Sigmoid colon (tissue), 7 donors: ENCODE data around the gene GSK3B. TPM values are rescaled to one million over a fixed set of nuclear protein-coding genes. Genes with fewer than 3 reads are reported as not detected.

Experiments
- DNase-seq: peaks from one replicate; pipeline ENCODE4 v3.0.0-alpha.2; 2019
- H3K27ac ChIP-seq, 4 donors: fragments of 200-600 bp; sonication (generic); one replicate each; pipeline ENCODE4 v1.5.1; 2016 to 2019; ENCODE audit warnings: mild to moderate bottlenecking in 1 of 4
- H3K27me3 ChIP-seq, 3 donors: fragments of 200-600 bp; sonication (generic); one replicate each; pipeline ENCODE4 v1.5.1; 2019; ENCODE audit warnings: mild to moderate bottlenecking in 1 of 3
- H3K36me3 ChIP-seq, 4 donors: fragments of 200-600 bp; sonication (generic); one replicate each; pipeline ENCODE4 v1.5.1; 2016 to 2019
- H3K4me1 ChIP-seq, 4 donors: fragments of 200-600 bp; sonication (generic); one replicate each; pipeline ENCODE4 v1.5.1; 2017 to 2019
- H3K4me3 ChIP-seq, 4 donors: fragments of 200-600 bp; sonication (generic); one replicate each; pipeline ENCODE4 v1.5.1; 2017 to 2019; ENCODE audit warnings: mild to moderate bottlenecking in 2 of 4, moderate library complexity in 1 of 4
- H3K9me3 ChIP-seq, 4 donors: fragments of 200-600 bp in 3 of 4; sonication (generic) in 3 of 4; one replicate each; pipeline versions ENCODE4 v1.5.1 to v1.6.1; 2013 to 2019
- EP300 ChIP-seq, 4 donors: sonication (generic); formaldehyde crosslinking; IDR thresholded peaks; one replicate each; pipeline ENCODE4 v1.6.1; 2017; ENCODE audit warnings: antibody characterized with exemption in 4 of 4
- POLR2A ChIP-seq, 2 donors: fragments of 450-650 bp; IDR thresholded peaks; one replicate each; pipeline ENCODE4 v1.6.1; 2016; ENCODE audit warnings: antibody characterized with exemption in 2 of 2, mild to moderate bottlenecking in 2 of 2, moderate library complexity in 2 of 2
- POLR2AphosphoS5 ChIP-seq, 4 donors: sonication (generic); formaldehyde crosslinking; IDR thresholded peaks; one replicate each; pipeline ENCODE4 v1.6.1; 2017; ENCODE audit warnings: antibody characterized with exemption in 4 of 4
- WGBS, 2 donors: extraction: QIAGEN DNeasy Blood & Tissue Kit; methylation state at CpG; one replicate each; pipeline ENCODE4 v1.1.7; 2013; 5-methylcytosine and 5-hydroxymethylcytosine counted together
- intact Hi-C: fragments of 100-400 bp; cut with DNase I; formaldehyde crosslinking; loops from one replicate; pipeline ENCODE4 v1.15.1; 2023
- polyA plus RNA-seq, 3 donors: library from polyadenylated mRNA; stranded (reverse); fragments of 200-250 nt; gene quantifications; one replicate each; pipeline ENCODE4 v1.2.3, GENCODE V29; 2013
- total RNA-seq, 4 donors: library from RNA; depleted of rRNA; stranded (reverse); fragments of >200 nt; gene quantifications; one replicate each; pipeline ENCODE4 v1.1.0, GENCODE V29; 2016
- TF ChIP-seq, protein P1 (sequence below), 4 experiments: fragments of 450-650 bp in 3 of 4; fragments of 200-600 bp in 1 of 4; IDR thresholded peaks; one replicate each; pipeline ENCODE4 v1.5.1; 2016 to 2019; ENCODE audit warnings: antibody characterized with exemption in 4 of 4, mild to moderate bottlenecking in 3 of 4, moderate library complexity in 2 of 4
- donor health status: healthy with polysubstance abuse.
- donor health status: Bipolar disorder and iron deficiency.
- donor health status: healthy.

Gene GSK3B
- total and polyA plus RNA-seq, 7 donors = 11.4 to 36.8 (median 23.2) TPM

- Histone ChIP-seq H3K4me3 (no peak overlapping the region), H3K4me1 (peaks cover 0 to 5% (median 2%) of the 10 kb centered on the region in 4 donors), H3K36me3 (no peaks in the 10 kb centered on the region), H3K27ac (no peak overlapping the region), H3K27me3 (no peaks in the 10 kb centered on the region), H3K9me3 (peaks cover 10 to 17% (median 13%) of the 10 kb centered on the region in 4 donors)
- WGBS, 2 donors = 95 to 98% methylated on average over 20 of the region's 20 CpGs
- DNase-seq = no peak
- intact Hi-C loops = no loop called here
- TF ChIP-seq EP300 (IDR thresholded peaks at IDR 0.05) (no peak), POLR2AphosphoS5 (IDR thresholded peaks at IDR 0.05) (no peak), POLR2A (IDR thresholded peaks at IDR 0.05) (no peak)
- TF ChIP-seq, protein P1, sequence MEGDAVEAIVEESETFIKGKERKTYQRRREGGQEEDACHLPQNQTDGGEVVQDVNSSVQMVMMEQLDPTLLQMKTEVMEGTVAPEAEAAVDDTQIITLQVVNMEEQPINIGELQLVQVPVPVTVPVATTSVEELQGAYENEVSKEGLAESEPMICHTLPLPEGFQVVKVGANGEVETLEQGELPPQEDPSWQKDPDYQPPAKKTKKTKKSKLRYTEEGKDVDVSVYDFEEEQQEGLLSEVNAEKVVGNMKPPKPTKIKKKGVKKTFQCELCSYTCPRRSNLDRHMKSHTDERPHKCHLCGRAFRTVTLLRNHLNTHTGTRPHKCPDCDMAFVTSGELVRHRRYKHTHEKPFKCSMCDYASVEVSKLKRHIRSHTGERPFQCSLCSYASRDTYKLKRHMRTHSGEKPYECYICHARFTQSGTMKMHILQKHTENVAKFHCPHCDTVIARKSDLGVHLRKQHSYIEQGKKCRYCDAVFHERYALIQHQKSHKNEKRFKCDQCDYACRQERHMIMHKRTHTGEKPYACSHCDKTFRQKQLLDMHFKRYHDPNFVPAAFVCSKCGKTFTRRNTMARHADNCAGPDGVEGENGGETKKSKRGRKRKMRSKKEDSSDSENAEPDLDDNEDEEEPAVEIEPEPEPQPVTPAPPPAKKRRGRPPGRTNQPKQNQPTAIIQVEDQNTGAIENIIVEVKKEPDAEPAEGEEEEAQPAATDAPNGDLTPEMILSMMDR (IDR thresholded peaks at IDR 0.05) = no peak
Measured at GRCh38 chr3:120039642-120040610, 54.3 kb downstream of the GSK3B start.

- H3K27ac ChIP-seq = no peak overlapping the region
- H3K4me3 ChIP-seq = no peak overlapping the region
- H3K36me3 ChIP-seq = no peaks in the 10 kb centered on the region
- no peaks in the 10 kb centered on the region for H3K9me3 ChIP-seq
- H3K27me3 ChIP-seq = no peaks in the 10 kb centered on the region
- H3K4me1 ChIP-seq = peaks cover 0 to 16% (median 3%) of the 10 kb centered on the region in 4 donors
- TF ChIP-seq POLR2AphosphoS5 (IDR thresholded peaks at IDR 0.05) = no peak
- TF ChIP-seq, protein P1 (IDR thresholded peaks at IDR 0.05) = no peak
- no peak for TF ChIP-seq EP300 (IDR thresholded peaks at IDR 0.05)
- no peak for TF ChIP-seq POLR2A (IDR thresholded peaks at IDR 0.05)
- 61 to 92% methylated on average over 4 of the region's 4 CpGs for WGBS, 2 donors
- DNase-seq = no peak
- intact Hi-C loops = no loop called here
Measured at GRCh38 chr3:120033596-120033995, 60.7 kb downstream of the GSK3B start.

- Histone ChIP-seq H3K9me3 (no peaks in the 10 kb centered on the region), H3K4me3 (no peak overlapping the region), H3K27me3 (no peaks in the 10 kb centered on the region), H3K4me1 (peaks cover 0 to 23% (median 12%) of the 10 kb centered on the region in 4 donors), H3K27ac (no peak overlapping the region), H3K36me3 (no peaks in the 10 kb centered on the region)
- intact Hi-C loops = no loop called here
- TF ChIP-seq, protein P1 (IDR thresholded peaks at IDR 0.05) = no peak
- TF ChIP-seq EP300 (IDR thresholded peaks at IDR 0.05) = no peak
- no peak for TF ChIP-seq POLR2AphosphoS5 (IDR thresholded peaks at IDR 0.05)
- TF ChIP-seq POLR2A (IDR thresholded peaks at IDR 0.05) = no peak
- no peak for DNase-seq
Measured at GRCh38 chr3:120031561-120031960, 62.7 kb downstream of the GSK3B start.

GRCh38 chr3:120029749-120030148 lies 64.5 kb downstream of the GSK3B start:
- WGBS, 2 donors = 95 to 98% methylated on average over 1 of the region's 1 CpG
- intact Hi-C loops = no loop called here
- Histone ChIP-seq H3K4me3 (no peak overlapping the region), H3K4me1 (peaks cover 0 to 23% (median 16%) of the 10 kb centered on the region in 4 donors), H3K27ac (no peak overlapping the region), H3K27me3 (no peaks in the 10 kb centered on the region), H3K36me3 (no peaks in the 10 kb centered on the region), H3K9me3 (no peaks in the 10 kb centered on the region)
- no peak for DNase-seq
- TF ChIP-seq EP300 (IDR thresholded peaks at IDR 0.05) (no peak), POLR2A (IDR thresholded peaks at IDR 0.05) (no peak), POLR2AphosphoS5 (IDR thresholded peaks at IDR 0.05) (no peak)
- TF ChIP-seq, protein P1 (IDR thresholded peaks at IDR 0.05) = no peak
